Posterior cingulate gyrus (tissue), 11 donors: ENCODE data around the gene ARPP21.

Experiments used
- DNase-seq, 10 donors: peaks; one replicate each; pipeline versions ENCODE4 v3.0.0 to v3.0.0-alpha.2; 2020 to 2021; ENCODE audit warnings: mixed read lengths in 3 of 10
- intact Hi-C: fragments of 100-400 bp; cut with DNase I; formaldehyde crosslinking; loops from one replicate; pipeline ENCODE4 v1.15.1; 2023

ARPP21 gene

DNA sequence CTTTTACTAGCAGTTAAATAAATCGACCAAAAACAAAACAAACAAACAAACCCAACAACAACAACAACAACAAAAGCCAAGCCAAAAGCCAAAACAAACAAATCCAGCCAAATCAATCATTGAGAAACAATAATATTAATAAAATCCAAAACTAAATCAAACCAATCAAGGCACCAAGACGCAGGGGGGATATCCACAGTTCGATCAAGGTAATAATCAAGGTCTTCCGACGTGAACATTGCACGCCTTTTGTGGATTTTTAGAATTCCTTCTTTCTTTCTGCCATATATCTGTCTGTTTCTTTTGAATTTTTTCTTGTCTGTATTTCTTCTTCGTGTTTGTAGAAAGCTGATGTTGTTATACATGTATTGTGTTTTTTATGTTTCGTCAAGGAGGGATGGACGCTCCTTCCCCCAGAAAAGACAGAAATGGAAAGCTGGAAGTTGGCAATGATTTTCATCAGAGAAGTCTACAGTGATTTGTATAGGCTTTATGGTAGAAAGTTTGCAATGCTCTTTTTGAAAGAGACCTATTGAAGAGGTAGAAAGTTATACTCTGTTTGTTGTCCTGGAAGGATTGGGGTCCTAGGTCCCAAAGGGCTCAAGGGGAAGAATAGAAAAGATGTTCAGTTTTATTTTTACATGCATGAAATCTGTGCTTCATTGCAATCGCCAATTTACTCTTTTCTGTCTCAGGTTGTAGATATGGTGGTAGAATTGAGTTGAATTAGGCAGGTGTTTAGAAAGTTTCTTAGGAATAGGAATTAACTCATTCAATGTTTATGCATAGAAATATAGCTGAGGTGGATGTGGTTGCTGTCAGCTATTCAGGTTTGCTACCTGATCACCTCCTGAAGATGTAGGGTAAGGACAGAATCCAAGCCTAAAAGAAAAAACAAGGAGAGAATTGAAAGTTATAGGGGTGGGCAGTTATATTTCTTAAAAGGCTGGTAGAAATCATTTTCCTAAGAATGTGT is 1.2 kb downstream of the ARPP21 start:
- DNase-seq, result no peak
- intact Hi-C loops, result no loop called here

DNA sequence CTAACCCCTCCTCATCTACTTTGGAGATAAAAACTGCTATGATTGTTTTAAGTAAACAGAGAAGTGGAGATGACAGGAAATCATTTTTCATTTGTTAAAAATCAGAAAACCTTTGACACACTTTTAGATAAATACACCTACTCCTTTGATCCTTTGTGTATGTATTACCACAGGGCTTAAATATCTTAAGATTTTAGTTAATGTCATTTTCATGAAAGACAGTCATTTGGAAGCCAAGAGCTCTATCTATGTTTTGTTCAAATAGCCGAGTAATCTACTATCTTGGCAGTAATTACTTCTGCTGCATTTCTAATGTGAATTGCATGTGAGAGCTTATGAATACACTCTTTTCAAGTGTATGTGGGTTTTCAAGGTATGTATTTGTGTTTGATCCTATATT is 2.0 kb downstream of the ARPP21 start:
- DNase-seq, result no peak
- intact Hi-C loops, result no loop called here

DNA sequence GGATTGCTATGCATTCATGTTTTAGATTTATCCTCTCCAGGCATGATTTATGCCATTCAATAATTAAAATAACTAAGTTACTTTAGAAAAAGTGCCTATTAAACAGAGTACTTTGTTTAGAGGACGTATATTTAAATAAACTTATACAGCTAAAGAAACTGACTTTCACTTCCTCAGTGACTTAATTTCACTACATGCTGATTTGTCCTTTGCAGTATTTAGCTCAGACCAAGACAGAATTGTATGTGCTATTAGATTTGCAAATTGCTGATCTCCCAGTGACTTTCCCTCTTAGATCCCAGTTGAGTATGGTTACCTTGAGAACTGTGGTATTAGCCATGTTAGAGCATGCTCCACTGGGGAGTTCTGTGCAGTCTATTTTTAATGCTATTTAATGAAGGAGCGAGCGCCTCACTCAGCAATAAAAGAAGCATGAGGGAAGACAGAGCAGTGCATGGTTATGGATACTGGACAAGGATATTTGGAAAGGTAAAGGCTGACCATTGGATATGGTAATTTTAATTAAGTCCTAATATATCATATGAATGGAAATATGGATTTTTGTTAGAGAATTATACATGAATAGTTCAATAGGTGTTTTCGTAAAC is 2.7 kb downstream of the ARPP21 start:
- DNase-seq, result peak in 1 of 10 donors; percentile 58
- intact Hi-C loops, result no loop called here

DNA sequence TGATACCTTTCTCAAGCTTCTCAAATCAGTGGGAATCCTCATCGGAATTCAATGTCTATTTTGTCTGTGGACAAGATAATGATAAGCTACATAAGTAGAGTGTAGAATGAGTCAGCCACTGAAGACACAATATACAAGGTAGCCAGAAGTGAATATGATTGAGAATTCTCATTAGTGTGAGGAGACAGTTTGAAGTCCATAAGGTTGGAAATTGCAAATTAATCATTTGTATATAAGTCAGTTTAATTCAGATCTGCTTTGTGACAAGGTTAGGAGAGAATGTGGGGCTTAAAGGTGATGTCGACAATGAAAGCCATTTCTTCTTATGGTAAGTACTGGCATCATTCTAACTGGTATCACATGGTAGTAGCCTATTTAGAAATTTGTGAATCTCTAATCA is 4.2 kb downstream of the ARPP21 start:
- DNase-seq, result no peak
- intact Hi-C loops, result no loop called here

DNA sequence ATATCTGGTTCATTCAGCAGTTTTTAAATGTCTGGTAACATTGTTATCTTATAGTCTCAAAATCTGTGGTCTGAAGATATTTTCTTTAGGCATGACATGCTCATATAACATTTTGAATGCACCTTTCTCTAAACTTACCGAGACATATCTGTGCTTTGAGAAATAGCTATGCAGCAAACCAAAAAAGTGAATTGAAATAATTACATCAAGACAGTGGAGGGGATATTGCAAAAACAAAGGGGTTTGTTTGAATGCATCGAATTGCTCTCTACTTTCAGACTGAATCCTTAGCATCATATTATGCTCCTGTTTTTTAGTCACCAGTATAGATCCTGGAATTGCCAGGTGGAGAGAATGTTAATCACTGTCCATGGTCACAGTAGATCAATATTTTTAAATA is 5.1 kb downstream of the ARPP21 start:
- intact Hi-C loops, result no loop called here
- DNase-seq, result no peak

DNA sequence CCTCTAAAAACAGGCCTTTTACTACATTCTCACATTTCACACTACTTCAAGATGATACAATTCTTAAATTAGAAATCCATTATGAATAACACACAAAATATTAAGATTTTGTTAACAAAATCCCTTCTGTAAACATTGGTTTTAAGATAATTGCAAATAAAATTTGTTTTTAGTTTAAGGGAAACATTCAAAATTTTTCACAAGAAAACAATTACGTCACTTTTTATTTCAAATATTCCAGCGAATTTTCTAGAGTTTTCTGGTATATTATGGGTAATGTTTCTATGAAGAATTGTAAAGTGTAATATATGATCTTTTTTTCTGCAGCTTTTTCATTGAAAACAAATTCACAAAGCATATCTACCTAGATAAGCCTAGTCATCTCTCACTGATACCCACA is 5.9 kb downstream of the ARPP21 start:
- no peak for DNase-seq
- intact Hi-C loops, result no loop called here

DNA sequence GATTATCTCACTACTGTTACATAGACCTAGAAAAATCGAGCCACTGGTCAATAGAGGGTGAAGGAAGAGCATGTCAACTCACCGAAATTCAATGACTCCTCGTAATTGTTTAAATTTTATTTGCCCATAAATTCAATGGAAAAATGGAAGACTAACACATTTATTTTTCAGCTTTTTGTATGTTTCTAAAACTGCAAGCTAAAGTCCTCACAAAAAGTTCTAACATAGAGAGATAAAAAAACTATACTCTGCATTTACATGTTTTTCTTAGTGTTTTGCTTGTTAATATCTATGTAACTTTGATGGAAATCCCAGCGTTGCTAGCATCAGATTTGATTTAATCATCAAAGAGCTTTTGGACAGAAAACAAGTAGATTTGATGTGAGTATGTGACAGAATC is 6.8 kb downstream of the ARPP21 start:
- no peak for DNase-seq
- intact Hi-C loops, result no loop called here

DNA sequence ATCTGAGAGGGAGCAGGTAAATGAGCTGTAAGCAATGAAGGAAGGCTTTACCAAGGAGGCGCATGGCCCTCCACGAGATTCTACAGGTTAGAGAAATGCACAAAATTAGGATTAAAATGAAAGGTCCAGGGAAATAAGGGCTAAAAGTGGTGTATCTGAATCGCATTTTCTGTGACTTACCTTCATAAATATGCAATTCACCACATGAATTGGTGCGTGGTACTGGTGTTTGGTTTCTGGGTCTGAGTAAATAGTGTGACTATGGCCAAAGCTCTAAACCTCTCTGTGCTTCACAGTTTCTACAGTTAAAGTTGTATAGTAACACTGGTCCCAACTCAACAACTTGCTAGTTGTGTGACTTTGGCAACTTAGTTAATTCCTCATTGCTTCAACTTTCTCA is 8.1 kb downstream of the ARPP21 start:
- DNase-seq, result no peak
- intact Hi-C loops, result no loop called here

DNA sequence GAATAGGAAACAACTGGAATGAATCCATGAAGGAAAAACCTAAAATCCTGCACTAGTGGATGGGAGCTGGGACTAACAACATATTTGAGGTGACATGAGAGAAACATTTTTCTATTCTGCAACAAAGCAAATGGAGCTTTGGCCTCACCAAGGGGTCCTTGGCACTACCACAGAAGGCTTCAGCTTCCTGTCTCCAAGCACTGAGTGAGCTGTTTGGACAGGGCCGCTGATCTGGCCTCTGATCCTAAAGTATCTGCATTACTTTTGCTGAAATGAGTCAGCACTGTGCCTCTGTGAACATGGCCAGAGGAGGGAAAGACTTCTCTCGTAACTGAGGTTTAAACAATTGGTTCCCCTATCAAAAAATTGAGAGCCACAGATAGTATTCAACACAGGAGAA is 9.0 kb downstream of the ARPP21 start:
- peak in 2 of 10 donors; percentile 57 to 66 for DNase-seq
- intact Hi-C loops, result no loop called here

DNA sequence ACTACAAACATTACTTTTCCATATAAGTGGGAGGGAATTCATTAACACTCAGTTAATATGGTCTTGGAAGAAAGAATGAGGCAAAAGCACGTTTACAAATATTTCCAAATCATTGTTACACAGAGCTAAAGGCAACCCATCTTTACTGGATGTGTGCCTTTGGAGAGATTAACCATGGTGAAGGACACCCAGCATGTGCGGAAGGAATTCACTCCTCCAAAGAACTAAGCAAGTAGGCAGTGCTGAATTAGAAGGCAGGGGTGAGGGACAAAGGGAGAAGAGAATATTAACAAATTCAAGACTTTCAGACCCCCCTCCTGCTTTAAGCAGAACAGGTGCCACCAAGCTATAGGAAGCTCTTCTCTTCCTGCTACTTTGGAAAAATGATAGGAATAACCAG is 10.1 kb downstream of the ARPP21 start:
- intact Hi-C loops, result no loop called here
- no peak for DNase-seq

DNA sequence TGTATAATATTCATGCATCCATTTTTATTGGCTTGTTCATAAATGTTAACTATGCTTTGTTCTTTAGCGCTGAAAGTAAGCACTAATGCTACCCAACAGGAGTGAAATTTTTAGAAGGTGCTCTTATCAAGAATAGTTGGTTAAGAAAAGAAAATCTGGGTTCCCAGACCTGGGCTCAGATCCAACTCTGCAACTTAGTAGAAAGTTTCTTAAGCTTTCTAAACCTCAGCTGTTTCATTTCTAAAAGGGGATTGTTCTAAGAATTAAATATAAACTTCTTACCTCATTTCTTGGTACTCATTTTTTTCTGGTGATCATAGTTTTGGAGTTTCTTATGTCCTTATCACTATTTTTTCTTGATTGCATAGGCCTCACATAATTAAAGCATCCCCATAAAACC is 12.1 kb downstream of the ARPP21 start:
- intact Hi-C loops, result no loop called here
- DNase-seq, result no peak

DNA sequence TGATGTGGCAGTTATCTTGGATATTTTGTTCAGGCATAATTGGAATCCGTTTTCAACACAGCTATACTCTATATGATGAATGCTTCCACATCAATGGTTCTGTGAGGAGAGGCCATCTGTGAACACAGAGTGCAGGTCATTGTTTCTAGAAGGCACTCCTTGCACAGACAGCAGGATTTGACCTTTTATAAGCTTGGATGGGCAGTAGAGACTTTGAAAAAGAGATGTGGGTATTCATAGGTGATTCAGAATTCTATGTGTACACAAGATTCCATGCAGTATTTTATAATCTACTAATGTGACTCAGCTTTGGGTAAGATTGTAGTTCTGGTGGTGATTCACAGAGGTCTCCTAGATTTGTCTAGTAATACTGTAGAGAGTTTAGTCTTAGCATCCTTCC is 12.5 kb downstream of the ARPP21 start:
- intact Hi-C loops, result no loop called here

DNA sequence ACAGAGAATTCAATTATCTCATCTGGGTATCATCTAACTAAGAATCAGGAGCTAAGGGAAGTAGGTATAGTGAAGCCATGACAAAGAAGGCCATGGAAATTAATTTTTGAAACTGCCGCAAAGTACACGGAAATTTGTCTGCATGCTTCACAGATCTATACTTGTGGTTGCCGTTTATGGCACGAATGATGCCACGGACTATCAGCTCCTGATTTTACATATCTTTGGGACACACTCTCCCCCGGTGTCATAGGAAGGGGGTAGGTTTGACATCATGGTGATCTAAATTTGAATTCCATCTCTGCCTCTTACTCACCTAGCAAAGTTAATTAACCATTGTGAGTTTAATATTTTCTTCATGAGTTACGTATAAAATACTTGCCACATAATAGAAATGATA is 14.0 kb downstream of the ARPP21 start:
- no peak for DNase-seq
- intact Hi-C loops, result no loop called here

More for the DNA sequence above, 12.5 kb downstream of the ARPP21 start:
- DNase-seq, result no peak

DNA sequence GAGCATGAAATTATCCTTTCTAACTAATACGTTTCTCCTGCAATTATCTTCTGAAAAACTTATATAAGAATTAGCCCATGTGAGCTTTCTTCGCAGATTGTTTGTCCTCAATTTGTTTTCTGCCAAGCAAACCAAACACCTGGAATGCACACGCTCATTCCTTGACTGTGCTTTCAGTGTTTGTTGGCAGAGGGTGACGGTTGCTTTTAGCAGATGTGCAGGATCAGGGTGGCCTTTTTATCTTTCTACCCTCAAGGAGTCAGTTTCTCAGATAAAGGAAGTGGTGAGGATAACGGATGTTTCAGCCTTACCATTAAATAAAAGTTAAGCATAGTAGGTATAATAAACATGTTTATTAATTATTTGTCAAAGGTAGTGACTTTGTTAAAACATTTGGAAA is 15.2 kb downstream of the ARPP21 start:
- intact Hi-C loops, result no loop called here
- no peak for DNase-seq

DNA sequence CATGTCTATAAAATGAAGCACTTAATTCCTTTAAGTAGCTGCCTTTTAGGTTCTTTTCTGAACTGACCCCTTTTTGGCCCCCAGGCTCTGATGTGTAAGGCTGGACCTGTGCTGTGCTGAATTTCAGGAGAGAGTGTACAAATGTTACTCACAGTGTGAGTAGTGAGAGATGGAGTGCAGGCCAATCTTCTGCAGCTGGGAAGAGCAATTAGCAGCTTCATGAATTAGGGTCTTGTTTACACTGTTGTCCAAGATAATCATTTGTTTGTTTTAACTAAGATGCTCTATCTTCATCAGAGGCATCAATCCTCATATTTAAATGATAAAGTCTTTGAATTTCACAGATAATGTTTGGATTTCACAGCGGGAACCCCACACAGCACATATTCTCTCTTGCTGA is 19.4 kb downstream of the ARPP21 start:
- intact Hi-C loops, result no loop called here
- no peak for DNase-seq

DNA sequence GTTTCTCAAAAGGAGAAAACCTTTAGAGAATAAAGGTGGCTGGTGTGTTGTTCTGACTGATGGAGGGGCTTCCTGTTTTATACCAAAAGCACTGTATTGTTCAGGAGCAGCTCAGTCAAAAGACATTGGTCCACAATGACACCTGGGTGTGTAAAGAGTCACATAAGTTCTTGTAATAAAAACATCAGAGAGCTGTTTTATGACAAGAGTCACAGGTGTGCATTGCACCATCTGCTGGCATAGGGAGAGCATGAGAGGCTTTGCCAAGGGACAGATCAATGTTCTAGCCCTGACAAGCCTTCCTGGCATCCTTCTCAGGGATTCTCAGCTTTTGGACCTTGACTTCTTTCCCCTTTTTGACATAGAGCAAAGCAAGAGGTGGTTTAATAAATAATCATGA is 20.4 kb downstream of the ARPP21 start:
- intact Hi-C loops, result no loop called here
- peak in 1 of 10 donors; percentile 59 for DNase-seq

DNA sequence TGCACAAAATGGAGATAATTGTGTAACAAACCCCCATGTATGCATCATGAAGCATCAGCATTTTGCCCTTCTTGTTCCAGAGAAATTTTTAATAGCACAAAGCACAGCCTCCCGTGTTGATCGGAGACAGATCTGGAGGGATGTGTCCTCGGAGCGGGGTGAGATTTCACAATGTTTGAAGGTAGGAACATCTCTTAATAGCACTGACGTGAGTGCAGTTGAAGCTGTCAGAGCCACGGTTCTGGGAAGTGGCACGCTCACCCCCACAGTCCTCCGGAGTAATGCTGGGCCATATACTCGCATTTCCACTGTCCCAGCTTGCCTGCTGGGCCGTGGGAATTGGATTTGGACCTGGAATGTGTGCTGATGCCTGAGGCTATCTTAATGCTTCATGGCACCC is 24.1 kb downstream of the ARPP21 start:
- DNase-seq, result peak in 3 of 10 donors; percentile 53 to 79 (median 58)
- intact Hi-C loops, result no loop called here

DNA sequence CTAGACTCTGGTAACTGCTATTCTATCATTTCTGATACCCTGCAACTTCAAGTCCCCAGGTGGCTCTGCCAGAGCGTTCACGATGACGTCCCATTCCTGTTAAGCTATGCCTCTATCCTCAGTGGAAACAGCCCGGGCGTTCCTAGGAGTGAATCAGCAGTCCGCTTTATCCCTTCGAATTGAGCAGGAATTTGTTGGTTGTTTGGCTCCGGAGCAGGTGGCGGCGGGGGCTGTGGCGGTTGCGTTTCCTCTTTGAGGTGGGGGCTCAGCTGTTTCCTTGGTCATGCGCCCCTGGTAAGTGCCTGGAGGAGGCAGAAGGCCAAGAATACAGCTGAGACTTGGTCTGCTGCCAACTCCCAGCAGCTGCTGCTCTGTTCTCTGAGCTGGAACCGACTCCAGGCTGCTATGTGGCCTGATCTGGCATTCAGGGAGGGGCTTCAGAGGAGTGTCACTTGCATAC is 25.2 kb downstream of the ARPP21 start:
- intact Hi-C loops, result no loop called here
- DNase-seq, result peak; percentile 77 to 97 (median 80)

DNA sequence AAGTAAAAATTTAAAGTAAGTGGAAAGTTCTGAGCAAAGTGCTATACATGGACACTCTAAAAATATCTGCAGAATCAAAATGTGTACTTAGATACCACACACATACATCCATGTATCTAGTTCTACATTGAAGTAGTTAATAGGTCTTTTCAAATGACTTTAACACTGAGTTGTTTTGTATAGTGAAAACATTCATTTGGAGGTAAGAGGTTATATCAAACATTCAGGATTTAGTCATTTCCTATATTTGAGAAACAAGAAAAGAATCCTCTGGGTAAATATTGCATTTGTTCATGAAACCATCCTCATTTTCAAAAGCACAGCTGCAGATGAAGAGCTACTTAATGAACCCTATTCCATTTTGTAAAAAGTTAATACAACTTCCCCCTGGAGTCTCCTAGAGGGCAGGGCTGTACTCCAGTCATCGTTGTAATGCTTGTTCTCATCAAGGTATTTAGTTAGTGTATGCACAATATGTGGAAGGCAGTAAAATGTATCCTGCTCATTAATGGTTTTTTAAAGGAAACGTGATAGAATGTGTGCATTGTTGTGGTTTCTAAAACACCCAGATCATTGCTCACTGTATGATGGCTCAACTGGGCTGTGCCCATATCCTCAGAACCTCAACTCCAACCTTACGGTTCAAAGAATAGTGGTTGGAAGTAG is 26.2 kb downstream of the ARPP21 start:
- intact Hi-C loops, result no loop called here
- no peak for DNase-seq

DNA sequence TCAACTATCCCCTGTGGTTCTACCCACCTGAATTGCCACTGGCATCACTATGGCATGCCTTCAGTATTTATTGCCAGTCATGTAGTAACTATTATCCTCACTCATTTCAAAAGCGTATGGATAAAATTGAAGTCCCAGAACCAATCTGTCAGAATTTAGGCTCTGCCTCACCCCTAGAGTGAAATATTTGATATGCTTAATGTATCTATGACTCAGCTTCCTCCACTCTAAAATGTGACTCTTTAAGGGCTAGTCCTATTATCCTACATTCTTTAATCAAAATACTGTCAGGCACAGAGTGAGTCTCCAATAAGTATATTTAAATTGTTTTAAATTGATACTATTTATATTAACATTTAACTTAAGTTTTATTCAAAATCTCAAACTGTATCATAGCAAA is 27.6 kb downstream of the ARPP21 start:
- DNase-seq, result no peak
- intact Hi-C loops, result no loop called here

DNA sequence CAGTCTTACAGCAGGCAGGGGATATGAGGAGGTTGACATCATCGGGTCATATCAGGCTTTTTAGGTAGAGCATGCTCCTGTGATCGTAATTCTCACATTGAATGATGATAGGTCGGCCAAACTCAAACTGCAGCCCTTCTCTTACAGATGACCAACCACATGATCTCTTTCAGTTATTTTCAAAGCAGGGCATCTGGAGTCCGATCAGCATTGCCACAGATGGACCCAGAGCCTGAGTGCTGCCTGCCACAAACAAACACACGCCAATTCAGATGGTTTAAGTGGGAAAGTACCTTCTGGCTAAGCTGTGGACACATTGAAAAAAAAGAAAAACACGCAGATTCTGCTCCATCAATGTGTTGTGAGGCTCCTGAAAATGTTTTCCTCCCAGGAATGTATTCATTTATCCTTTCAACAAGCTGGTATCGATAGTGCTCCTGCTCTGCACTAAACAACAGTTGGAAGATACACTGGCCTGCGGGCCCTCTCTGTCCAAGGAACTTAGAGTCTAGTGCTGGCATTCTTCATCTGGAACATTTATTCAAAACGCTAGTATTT is 31.2 kb downstream of the ARPP21 start:
- peak in 2 of 10 donors; percentile 66 to 84 for DNase-seq
- intact Hi-C loops, result loop anchor here (10.0 kb wide), 1 partner anchor 234 kb away; no protein-coding TSS in a partner anchor
